Ascending aorta (tissue), 2 donors: ENCODE data around the gene CAMSAP3. TPM values are rescaled to one million over a fixed set of nuclear protein-coding genes. Genes with fewer than 3 reads are reported as not detected.

Source experiments
- DNase-seq, 2 donors: peaks; one replicate each; pipeline ENCODE4 v3.0.0-alpha.2; 2019; ENCODE audit warnings: low spot score in 2 of 2
- H3K27ac ChIP-seq, 2 donors: fragments of 200-600 bp; sonication (generic); one replicate each; pipeline ENCODE4 v1.5.1; 2016 to 2017; ENCODE audit warnings: mild to moderate bottlenecking in 1 of 2
- H3K27me3 ChIP-seq: fragments of 200-600 bp; sonication (generic); one replicate; pipeline ENCODE4 v1.5.1; 2017
- H3K36me3 ChIP-seq, 2 donors: fragments of 200-600 bp; sonication (generic); one replicate each; pipeline ENCODE4 v1.5.1; 2016
- H3K4me1 ChIP-seq, 2 donors: fragments of 200-600 bp; sonication (generic); one replicate each; pipeline ENCODE4 v1.5.1; 2016 to 2017; ENCODE audit warnings: mild to moderate bottlenecking in 1 of 2
- H3K4me3 ChIP-seq, 2 donors: fragments of 200-600 bp; sonication (generic); one replicate each; pipeline ENCODE4 v1.5.1; 2016 to 2017; ENCODE audit warnings: mild to moderate bottlenecking in 1 of 2
- H3K9me3 ChIP-seq, 2 donors: fragments of 200-600 bp; sonication (generic); one replicate each; pipeline ENCODE4 v1.5.1; 2016
- CTCF ChIP-seq, 3 experiments: fragments of 200-600 bp in 2 of 3; fragments of 450-650 bp in 1 of 3; sonication (generic) in 2 of 3; IDR thresholded peaks; one replicate each; pipeline ENCODE4 v1.5.1; 2016 to 2019; ENCODE audit warnings: antibody characterized with exemption in 3 of 3, mild to moderate bottlenecking in 1 of 3, moderate library complexity in 1 of 3
- intact Hi-C: fragments of 100-400 bp; cut with DNase I; formaldehyde crosslinking; loops from one replicate; pipeline ENCODE4 v1.15.1; 2023
- total RNA-seq: library from RNA; depleted of rRNA; stranded (reverse); fragments of >200 nt; gene quantifications from one replicate; pipeline ENCODE4 v1.1.0, GENCODE V29; 2016

The CAMSAP3 gene
- total RNA-seq, 1 donor from 2014 or later: not detected

GRCh38 chr19:7550169-7550770 lies 45.4 kb upstream of the CAMSAP3 start:
- Histone ChIP-seq H3K27ac (no peak overlapping the region), H3K4me3 (no peak overlapping the region), H3K4me1 (no peaks in the 10 kb centered on the region), H3K27me3 (no peaks in the 10 kb centered on the region), H3K9me3 (no peaks in the 10 kb centered on the region), H3K36me3 (peaks cover 38 to 44% of the 10 kb centered on the region in 2 donors)
- no peak for TF ChIP-seq CTCF (IDR thresholded peaks at IDR 0.05)
- no peak for DNase-seq
- intact Hi-C loops: no loop called here

GRCh38 chr19:7550987-7551761 lies 44.5 kb upstream of the CAMSAP3 start:
- peaks cover 46 to 52% of the 10 kb centered on the region in 2 donors for H3K36me3 ChIP-seq

GRCh38 chr19:7552781-7553180 lies 42.9 kb upstream of the CAMSAP3 start:
- TF ChIP-seq CTCF (IDR thresholded peaks at IDR 0.05): no peak
- Histone ChIP-seq H3K27ac (no peak overlapping the region), H3K9me3 (no peaks in the 10 kb centered on the region), H3K4me3 (no peak overlapping the region), H3K4me1 (no peaks in the 10 kb centered on the region), H3K36me3 (peaks cover 62 to 63% of the 10 kb centered on the region in 2 donors), H3K27me3 (no peaks in the 10 kb centered on the region)
- intact Hi-C loops: no loop called here
- DNase-seq: no peak

More at GRCh38 chr19:7550987-7551761, 44.5 kb upstream of the CAMSAP3 start:
- Histone ChIP-seq H3K4me1 (no peaks in the 10 kb centered on the region), H3K27ac (no peak overlapping the region), H3K27me3 (no peaks in the 10 kb centered on the region), H3K9me3 (no peaks in the 10 kb centered on the region), H3K4me3 (peak overlapping the region in 1 of 2 donors; percentile 14)
- no peak for TF ChIP-seq CTCF (IDR thresholded peaks at IDR 0.05)
- intact Hi-C loops: loop anchor here (1.0 kb wide), 1 partner anchor 16 kb away; the partner anchor contains the start of gene PNPLA6
- peak in 1 of 2 donors; percentile 77 for DNase-seq

GRCh38 chr19:7554565-7554964 lies 41.1 kb upstream of the CAMSAP3 start:
- no peaks in the 10 kb centered on the region for H3K27me3 ChIP-seq

More at GRCh38 chr19:7554565-7554964, 41.1 kb upstream of the CAMSAP3 start:
- no peak for TF ChIP-seq CTCF (IDR thresholded peaks at IDR 0.05)
- no peak overlapping the region for H3K27ac ChIP-seq
- intact Hi-C loops: no loop called here
- peaks cover 80% of the 10 kb centered on the region in 2 donors for H3K36me3 ChIP-seq
- no peak for DNase-seq
- no peak overlapping the region for H3K4me3 ChIP-seq
- H3K9me3 ChIP-seq: no peaks in the 10 kb centered on the region
- H3K4me1 ChIP-seq: no peaks in the 10 kb centered on the region
